OCI-LY1 (cell line): ENCODE measurements around the gene KSR1.
"Not testable (repeated sequence)": the region's sequence is repeated elsewhere in the genome, so short reads cannot be mapped to it uniquely, and the experiment has no call there.

ENCODE experiments used
- H2AFZ ChIP-seq: fragments of 200-600 bp; sonication (generic), shearing (Covaris generic); 2 replicates; pipeline ENCODE4 v1.6.0; 2014; ENCODE audit warnings: antibody characterized with exemption, mild to moderate bottlenecking, low read length
- H3F3A ChIP-seq: fragments of 200-600 bp; sonication (generic), shearing (Covaris generic); 2 replicates; pipeline ENCODE4 v1.6.0; 2014; ENCODE audit warnings: mild to moderate bottlenecking, antibody characterized with exemption, low read length, moderate library complexity; ENCODE audit not compliant: insufficient read depth
- H3K27ac ChIP-seq: fragments of 200-600 bp; sonication (generic); 2 replicates; pipeline ENCODE4 v1.5.1; 2014; ENCODE audit warnings: low read length, mixed run types, mild to moderate bottlenecking, low read depth; ENCODE audit not compliant: poor library complexity, severe bottlenecking
- H3K27me3 ChIP-seq: fragments of 200-600 bp; sonication (generic); 2 replicates; pipeline ENCODE4 v1.6.0; 2014; ENCODE audit warnings: antibody characterized with exemption, mild to moderate bottlenecking, low read length, moderate library complexity; ENCODE audit not compliant: insufficient read depth
- H3K36me3 ChIP-seq: fragments of 200-600 bp; sonication (generic); 2 replicates; pipeline ENCODE4 v1.6.1; 2014; ENCODE audit warnings: mild to moderate bottlenecking, antibody characterized with exemption, low read length, moderate library complexity, mixed read lengths; ENCODE audit not compliant: insufficient read depth
- H3K4me1 ChIP-seq: fragments of 200-600 bp; sonication (generic); 2 replicates; pipeline ENCODE4 v1.5.1; 2014; ENCODE audit warnings: mild to moderate bottlenecking, low read length, moderate library complexity; ENCODE audit not compliant: insufficient read depth, severe bottlenecking
- H3K4me2 ChIP-seq: fragments of 200-600 bp; sonication (generic), shearing (Covaris generic); 2 replicates; pipeline ENCODE4 v1.6.1; 2014; ENCODE audit warnings: low read length
- H3K4me3 ChIP-seq: fragments of 200-600 bp; sonication (generic); 2 replicates; pipeline ENCODE4 v1.5.1; 2014; ENCODE audit warnings: low read length, low read depth, mild to moderate bottlenecking, mixed read lengths; ENCODE audit not compliant: poor library complexity, severe bottlenecking
- H3K79me2 ChIP-seq: fragments of 200-600 bp; shearing (Covaris generic); 2 replicates; pipeline ENCODE4 v1.6.1; 2016; ENCODE audit warnings: mixed run types, low read length, mixed read lengths; ENCODE audit not compliant: insufficient read depth
- H3K9ac ChIP-seq: fragments of 200-600 bp; sonication (generic), shearing (Covaris generic); 2 replicates; pipeline ENCODE4 v1.6.1; 2014; ENCODE audit warnings: mild to moderate bottlenecking, low read length, mixed read lengths
- H3K9me2 ChIP-seq: fragments of 200-600 bp; sonication (generic), shearing (Covaris generic); 2 replicates; pipeline ENCODE4 v1.6.1; 2014; ENCODE audit warnings: low read depth, mild to moderate bottlenecking, low read length, mixed read lengths
- H3K9me3 ChIP-seq: fragments of 200-600 bp; shearing (Covaris generic); 2 replicates; pipeline ENCODE4 v1.6.1; 2014; ENCODE audit warnings: low read length, mixed read lengths
- H4K20me1 ChIP-seq: fragments of 200-600 bp; sonication (generic), shearing (Covaris generic); 2 replicates; pipeline ENCODE4 v1.6.0; 2016; ENCODE audit warnings: mild to moderate bottlenecking, low read length; ENCODE audit not compliant: insufficient read depth
- CTCF ChIP-seq: fragments of 200-600 bp; sonication (generic), shearing (Covaris generic); IDR thresholded peaks from 2 replicates; pipeline ENCODE4 v1.5.1; 2017; ENCODE audit warnings: mild to moderate bottlenecking, antibody characterized with exemption, low read length, moderate library complexity, mixed read lengths
- EZH2 ChIP-seq: fragments of 200-600 bp; sonication (generic), shearing (Covaris generic); IDR thresholded peaks from 2 replicates; pipeline ENCODE4 v1.8.0; 2017; ENCODE audit warnings: borderline replicate concordance, mixed run types, mild to moderate bottlenecking, antibody characterized with exemption, low read length, moderate library complexity, mixed read lengths

The KSR1 gene

DNA sequence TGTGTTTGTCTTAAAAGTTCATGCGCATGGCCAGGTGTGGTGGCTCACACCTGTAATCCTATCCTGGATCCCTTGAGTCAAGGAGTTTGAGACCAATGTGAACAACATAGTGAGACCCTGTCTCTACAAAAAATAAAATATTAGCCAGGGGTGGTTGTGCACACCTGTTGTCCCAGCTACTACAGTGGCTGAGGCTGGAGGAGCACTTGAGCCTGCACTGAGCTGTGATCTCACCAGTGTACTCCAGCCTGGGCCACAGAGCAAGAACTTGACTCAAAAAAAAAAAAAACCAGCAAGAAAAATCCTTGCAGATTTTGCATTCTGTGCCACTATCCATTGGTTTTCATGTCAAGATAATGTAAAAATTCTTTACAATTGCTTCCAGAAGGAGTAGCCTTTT lies 8.2 kb downstream of the KSR1 start:
- H3K4me2 ChIP-seq, result no peak overlapping the region
- no peak overlapping the region for H3K4me3 ChIP-seq
- no peaks in the 10 kb centered on the region for H3F3A ChIP-seq
- no peak overlapping the region for H3K27ac ChIP-seq
- no peaks in the 10 kb centered on the region for H3K36me3 ChIP-seq
- TF ChIP-seq CTCF, result no peak
- no peak for TF ChIP-seq EZH2
- no peak overlapping the region for H3K9ac ChIP-seq
- no peaks in the 10 kb centered on the region for H4K20me1 ChIP-seq
- H3K79me2 ChIP-seq, result no peaks in the 10 kb centered on the region
- H3K27me3 ChIP-seq, result no peaks in the 10 kb centered on the region
- no peaks in the 10 kb centered on the region for H3K9me3 ChIP-seq
- no peaks in the 10 kb centered on the region for H3K4me1 ChIP-seq
- no peak overlapping the region for H2AFZ ChIP-seq
- H3K9me2 ChIP-seq, result no peaks in the 10 kb centered on the region

GRCh38 chr17:27465875-27466274 lies 9.6 kb downstream of the KSR1 start:
- not testable (repeated sequence) for H3K9me2 ChIP-seq, H3K9ac ChIP-seq, H3K79me2 ChIP-seq, H3F3A ChIP-seq, H3K4me1 ChIP-seq, H3K27me3 ChIP-seq, H3K9me3 ChIP-seq, H3K27ac ChIP-seq, H3K36me3 ChIP-seq, H2AFZ ChIP-seq, H4K20me1 ChIP-seq, H3K4me3 ChIP-seq, H3K4me2 ChIP-seq

DNA sequence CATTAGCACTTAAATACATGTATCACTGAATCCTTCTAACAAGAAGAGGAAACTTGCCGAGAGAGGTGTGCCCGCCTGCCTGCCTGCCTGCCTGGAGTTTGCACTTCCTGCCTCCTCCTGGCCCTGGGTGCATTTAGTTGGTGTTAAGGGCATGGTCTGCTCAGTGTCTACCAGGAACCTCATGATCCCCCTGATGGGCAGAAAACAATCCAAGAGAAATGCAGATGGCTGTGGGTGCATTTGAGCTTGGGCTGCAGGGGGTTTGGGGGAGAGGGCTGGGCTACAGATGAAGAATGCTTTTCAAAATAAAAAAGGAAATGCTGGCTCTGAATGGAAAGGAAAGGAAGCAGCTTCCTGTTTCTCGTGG lies 10.1 kb downstream of the KSR1 start:
- Histone ChIP-seq H3K9me3 (no peaks in the 10 kb centered on the region), H3K9me2 (no peaks in the 10 kb centered on the region), H3K27me3 (no peaks in the 10 kb centered on the region), H3K36me3 (no peaks in the 10 kb centered on the region), H3F3A (no peaks in the 10 kb centered on the region), H2AFZ (no peak overlapping the region), H3K4me2 (no peak overlapping the region), H3K79me2 (no peaks in the 10 kb centered on the region), H3K9ac (no peak overlapping the region), H3K27ac (no peak overlapping the region), H3K4me3 (no peak overlapping the region), H4K20me1 (no peaks in the 10 kb centered on the region), H3K4me1 (no peaks in the 10 kb centered on the region)
- no peak for TF ChIP-seq EZH2
- no peak for TF ChIP-seq CTCF

- Histone ChIP-seq H4K20me1 (no peaks in the 10 kb centered on the region), H3K27me3 (no peaks in the 10 kb centered on the region), H3K9ac (no peak overlapping the region), H3K36me3 (no peaks in the 10 kb centered on the region), H2AFZ (no peak overlapping the region), H3K27ac (no peak overlapping the region), H3K9me3 (no peaks in the 10 kb centered on the region), H3F3A (no peaks in the 10 kb centered on the region), H3K79me2 (no peaks in the 10 kb centered on the region), H3K9me2 (no peaks in the 10 kb centered on the region), H3K4me3 (no peak overlapping the region), H3K4me2 (no peak overlapping the region), H3K4me1 (no peaks in the 10 kb centered on the region)
- no peak for TF ChIP-seq CTCF
These were observed 10.6 kb downstream of the KSR1 start for GRCh38 chr17:27466743-27467375.
